Stomach (tissue), 9 donors: Measurements from ENCODE around the gene WNT4. TPM values are rescaled to one million over a fixed set of nuclear protein-coding genes. Genes with fewer than 3 reads are reported as not detected.

Experiments used
- DNase-seq, 2 donors: peaks; one replicate each; pipeline versions ENCODE4 v3.0.0 to v3.0.0-alpha.2; 2013 to 2019
- H3K27ac ChIP-seq, 5 donors: fragments of 200-600 bp in 4 of 5; sonication (generic) in 4 of 5; one replicate each; pipeline ENCODE4 v1.5.1; 2013 to 2019; ENCODE audit warnings: mild to moderate bottlenecking in 1 of 5, moderate library complexity in 1 of 5
- H3K27me3 ChIP-seq, 3 donors: fragments of 200-600 bp; sonication (generic); one replicate each; pipeline ENCODE4 v1.5.1; 2017 to 2019; ENCODE audit warnings: mixed run types in 1 of 3
- H3K36me3 ChIP-seq, 4 donors: fragments of 200-600 bp; sonication (generic); 1 replicate in 3 of 4; 2 replicates in 1 of 4; pipeline ENCODE4 v1.5.1; 2016 to 2019
- H3K4me1 ChIP-seq, 4 donors: fragments of 200-600 bp; sonication (generic); one replicate each; pipeline ENCODE4 v1.5.1; 2016 to 2019
- H3K4me3 ChIP-seq, 4 donors: fragments of 200-600 bp; sonication (generic) in 3 of 4; one replicate each; pipeline ENCODE4 v1.5.1; 2016 to 2019; ENCODE audit warnings: mild to moderate bottlenecking in 1 of 4
- H3K9me3 ChIP-seq, 4 donors: fragments of 200-600 bp; sonication (generic); one replicate each; pipeline ENCODE4 v1.5.1; 2016 to 2019
- CTCF ChIP-seq, 7 experiments: fragments of 450-650 bp in 4 of 7; fragments of 200-600 bp in 3 of 7; sonication (generic) in 3 of 7; IDR thresholded peaks; one replicate each; pipeline ENCODE4 v1.5.1; 2016 to 2019; ENCODE audit warnings: antibody characterized with exemption in 7 of 7, control low read depth in 2 of 7, mild to moderate bottlenecking in 1 of 7
- EP300 ChIP-seq: sonication (generic); formaldehyde crosslinking; IDR thresholded peaks from one replicate; pipeline ENCODE4 v1.6.1; 2017; ENCODE audit warnings: antibody characterized with exemption
- POLR2A ChIP-seq, 4 donors: fragments of 450-650 bp; IDR thresholded peaks; one replicate each; pipeline ENCODE4 v1.6.1; 2016; ENCODE audit warnings: antibody characterized with exemption in 4 of 4, control low read depth in 2 of 4, mild to moderate bottlenecking in 1 of 4, moderate library complexity in 1 of 4
- POLR2AphosphoS5 ChIP-seq, 3 donors: sonication (generic); formaldehyde crosslinking; IDR thresholded peaks; one replicate each; pipeline ENCODE4 v1.6.1; 2016; ENCODE audit warnings: antibody characterized with exemption in 3 of 3
- WGBS, 5 donors: extraction: QIAGEN DNeasy Blood & Tissue Kit in 3 of 5; methylation state at CpG; one replicate each; pipeline versions ENCODE4 v1.1.5 to v1.1.7; 2013 to 2018; 5-methylcytosine and 5-hydroxymethylcytosine counted together
- intact Hi-C: fragments of 100-400 bp; cut with DNase I; formaldehyde crosslinking; loops from one replicate; pipeline ENCODE4 v1.15.1; 2023; ENCODE audit warnings: low total_unique reads
- polyA plus RNA-seq, 3 donors: library from polyadenylated mRNA; stranded (reverse); fragments of 200-250 nt; gene quantifications; one replicate each; pipeline ENCODE4 v1.2.3, GENCODE V29; 2013
- total RNA-seq, 5 donors: library from RNA; depleted of rRNA; stranded (reverse); fragments of >200 nt; gene quantifications; one replicate each; pipeline versions ENCODE4 v1.1.0 to v1.2.3, GENCODE V29; 2014 to 2016
- donor health status: healthy with polysubstance abuse.
- donor health status: Bipolar disorder and iron deficiency.
- donor health status: healthy.

Gene WNT4
- total and polyA plus RNA-seq, 8 donors: 0.58 to 10.0 (median 4.5) TPM

DNA sequence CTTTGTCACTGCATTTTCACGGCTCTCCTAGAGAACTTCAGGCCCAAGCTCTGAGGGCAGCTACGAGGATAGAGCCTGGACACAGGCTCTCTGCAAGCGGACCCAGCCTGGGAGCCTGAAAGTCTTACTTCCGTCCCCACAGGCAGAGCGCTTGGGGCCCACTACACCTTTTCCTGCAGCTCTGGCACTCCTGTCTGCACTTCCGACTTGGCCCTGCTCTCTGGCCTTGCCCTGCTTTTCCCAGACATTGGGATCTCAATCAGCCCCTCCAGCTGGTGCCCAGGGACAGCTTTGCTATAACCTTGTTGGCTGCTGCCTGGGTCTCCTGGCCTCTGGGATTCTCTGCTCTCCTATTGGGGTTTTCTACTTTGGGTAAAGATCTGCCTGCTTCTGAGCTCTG, 27.6 kb downstream of the WNT4 start:
- H3K27ac ChIP-seq: peak overlapping the region in 2 of 5 donors; percentile 10 to 45
- intact Hi-C loops: no loop called here
- no peak for DNase-seq

GRCh38 chr1:22114083-22115012, 28.5 kb downstream of the WNT4 start:
- Histone ChIP-seq H3K9me3 (no peaks in the 10 kb centered on the region), H3K27me3 (no peaks in the 10 kb centered on the region), H3K4me3 (no peak overlapping the region), H3K27ac (peak overlapping the region; percentile 7 to 45 (median 10)), H3K4me1 (peaks cover 31 to 90% (median 70%) of the 10 kb centered on the region in 4 donors), H3K36me3 (peaks cover 4 to 67% (median 38%) of the 10 kb centered on the region in 4 donors)
- TF ChIP-seq EP300: no peak
- no peak for TF ChIP-seq POLR2AphosphoS5 (IDR thresholded peaks at IDR 0.05)
- TF ChIP-seq CTCF (IDR thresholded peaks at IDR 0.05): no peak
- TF ChIP-seq POLR2A (IDR thresholded peaks at IDR 0.05): no peak
- intact Hi-C loops: no loop called here
- peak in 1 of 2 donors; percentile 84 for DNase-seq
- WGBS, 5 donors: 36 to 66% (median 60%) methylated on average over 16 to 18 of the region's 18 CpGs

More for the DNA sequence above, 27.6 kb downstream of the WNT4 start:
- Histone ChIP-seq H3K27me3 (no peaks in the 10 kb centered on the region), H3K4me1 (peaks cover 31 to 81% (median 65%) of the 10 kb centered on the region in 4 donors), H3K4me3 (no peak overlapping the region), H3K36me3 (peaks cover 4 to 72% (median 45%) of the 10 kb centered on the region in 4 donors), H3K9me3 (no peaks in the 10 kb centered on the region)
- 76 to 87% (median 78%) methylated on average over 6 of the region's 6 CpGs for WGBS, 5 donors
- TF ChIP-seq CTCF (IDR thresholded peaks at IDR 0.05) (no peak), POLR2A (IDR thresholded peaks at IDR 0.05) (no peak), POLR2AphosphoS5 (IDR thresholded peaks at IDR 0.05) (no peak), EP300 (no peak)

DNA sequence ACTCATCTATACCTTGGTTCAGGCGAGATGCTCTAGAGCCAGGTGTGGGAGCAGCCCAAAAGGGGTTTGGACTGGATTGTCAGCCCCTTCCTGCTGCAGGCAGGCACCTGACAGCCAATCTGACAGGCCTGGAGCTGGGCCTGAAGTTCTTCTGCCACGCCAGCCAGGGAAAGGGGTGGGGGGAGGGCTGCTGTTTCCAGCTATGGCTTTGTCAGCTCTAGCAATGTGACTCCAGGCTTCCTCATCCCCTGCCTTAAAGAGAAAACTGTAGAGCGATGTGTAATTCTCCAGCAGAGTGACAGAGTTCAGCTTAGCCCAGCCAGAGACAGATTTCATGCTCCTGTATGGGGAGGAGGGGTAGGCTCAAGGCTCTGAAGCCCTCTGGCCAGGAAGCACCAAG, 30.3 kb downstream of the WNT4 start:
- intact Hi-C loops: no loop called here
- TF ChIP-seq POLR2AphosphoS5 (IDR thresholded peaks at IDR 0.05): no peak
- TF ChIP-seq POLR2A (IDR thresholded peaks at IDR 0.05): no peak
- no peak for TF ChIP-seq CTCF (IDR thresholded peaks at IDR 0.05)
- no peak for TF ChIP-seq EP300
- Histone ChIP-seq H3K4me1 (peaks cover 40 to 97% (median 74%) of the 10 kb centered on the region in 4 donors), H3K27ac (peak overlapping the region in 1 of 5 donors; percentile 13), H3K27me3 (no peaks in the 10 kb centered on the region), H3K36me3 (peaks cover 4 to 68% (median 36%) of the 10 kb centered on the region in 4 donors), H3K9me3 (no peaks in the 10 kb centered on the region), H3K4me3 (no peak overlapping the region)
- 68 to 89% (median 78%) methylated on average over 3 of the region's 3 CpGs for WGBS, 5 donors
- no peak for DNase-seq

DNA sequence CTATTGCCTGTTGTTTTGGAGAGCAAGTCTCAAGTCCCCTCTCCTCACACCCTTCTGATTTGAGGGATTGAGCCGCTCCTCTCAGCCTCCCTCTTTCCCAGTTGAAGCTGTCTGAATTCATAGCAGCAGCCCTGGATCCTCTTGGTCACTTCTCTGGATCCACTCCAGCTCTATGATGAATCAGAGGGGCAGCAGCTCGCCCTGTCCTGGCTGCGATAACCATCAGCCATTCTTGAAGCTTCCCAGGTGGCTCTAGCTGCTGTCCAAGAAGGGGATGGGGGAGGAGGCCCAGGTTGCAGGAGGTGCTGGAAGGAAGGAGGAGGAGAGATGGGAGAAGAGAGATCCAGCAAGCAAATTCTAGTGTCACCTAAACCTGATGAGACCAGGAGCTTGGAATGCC, 31.3 kb downstream of the WNT4 start:
- WGBS, 5 donors: 67 to 83% (median 73%) methylated on average over 1 to 3 of the region's 3 CpGs
- TF ChIP-seq POLR2A (IDR thresholded peaks at IDR 0.05) (no peak), POLR2AphosphoS5 (IDR thresholded peaks at IDR 0.05) (peak in 1 of 3 donors; percentile 17), EP300 (no peak), CTCF (IDR thresholded peaks at IDR 0.05) (no peak)
- intact Hi-C loops: no loop called here
- H3K36me3 ChIP-seq: peaks cover 4 to 73% (median 36%) of the 10 kb centered on the region in 4 donors
- DNase-seq: peak in 1 of 2 donors; percentile 35
- H3K27ac ChIP-seq: peak overlapping the region in 1 of 5 donors; percentile 13
- no peaks in the 10 kb centered on the region for H3K27me3 ChIP-seq
- H3K9me3 ChIP-seq: no peaks in the 10 kb centered on the region
- peaks cover 37 to 94% (median 65%) of the 10 kb centered on the region in 4 donors for H3K4me1 ChIP-seq
- no peak overlapping the region for H3K4me3 ChIP-seq
